Stimulated activated CD8-positive, alpha-beta memory T cell treated with anti-CD3 and anti-CD28 coated beads, Interleukin-7, amount 100 ng/mL, for 24 hours (primary cell): ENCODE results near the gene MSANTD7.

Experiments
- DNase-seq: peaks from one replicate; pipeline ENCODE4 v3.0.0-alpha.2; 2020; ENCODE audit warnings: low read depth

MSANTD7 gene

GRCh38 chr10:14884082-14884481, 46.0 kb downstream of the MSANTD7 start:
- DNase-seq: no peak
